GM06990 (cell line): ENCODE results near the gene NR1D1.
"Not testable (repeated sequence)": the region's sequence is repeated elsewhere in the genome, so short reads cannot be mapped to it uniquely, and the experiment has no call there.

ENCODE experiments used
- DNase-seq: peaks from one replicate; pipeline ENCODE4 v3.0.0-alpha.2; 2011; ENCODE audit not compliant: insufficient read length; ENCODE audit errors: extremely low read depth
- H3K27me3 ChIP-seq: replicated peaks from 2 replicates; pipeline ENCODE4 v1.6.0; 2011; ENCODE audit warnings: low read length; ENCODE audit not compliant: control insufficient read depth, insufficient read depth
- H3K36me3 ChIP-seq: 2 replicates; pipeline ENCODE4 v1.5.1; 2011; ENCODE audit warnings: low read length; ENCODE audit not compliant: control insufficient read depth, insufficient read depth
- H3K4me3 ChIP-seq: replicated peaks from 2 replicates; pipeline ENCODE4 v1.5.1; 2011; ENCODE audit warnings: low read depth, mild to moderate bottlenecking, control low read depth, low read length
- CTCF ChIP-seq: IDR thresholded peaks from 2 replicates; pipeline ENCODE4 v1.5.1; 2011; ENCODE audit warnings: low read length, control low read depth, mild to moderate bottlenecking, inconsistent platforms; ENCODE audit not compliant: insufficient read depth, poor library complexity, severe bottlenecking

Gene NR1D1

GRCh38 chr17:40100419-40100668 lies at the start of gene NR1D1:
NR1D1 (minus strand) TSS chr17:40100589; CDS start chr17:40100094, 495 bp downstream.
- H3K27me3 ChIP-seq = no peaks in the 10 kb centered on the region
- DNase-seq = no peak
- no peak for TF ChIP-seq CTCF
- H3K36me3 ChIP-seq = no peaks in the 10 kb centered on the region
- peak within 1 kb of the TSS; percentile 67 for H3K4me3 ChIP-seq

- Histone ChIP-seq H3K4me3 (no peak overlapping the region), H3K36me3 (peaks cover 11% of the 10 kb centered on the region), H3K27me3 (no peaks in the 10 kb centered on the region)
- TF ChIP-seq CTCF = no peak
- no peak for DNase-seq
Measured at GRCh38 chr17:40148527-40148926, 48.1 kb upstream of the NR1D1 start.

GRCh38 chr17:40145476-40145875 lies 45.1 kb upstream of the NR1D1 start:
- Histone ChIP-seq H3K36me3 (peaks cover 9% of the 10 kb centered on the region), H3K27me3 (no peaks in the 10 kb centered on the region), H3K4me3 (no peak overlapping the region)
- TF ChIP-seq CTCF = no peak
- DNase-seq = no peak

GRCh38 chr17:40143166-40143565 lies 42.8 kb upstream of the NR1D1 start:
- DNase-seq, H3K4me3 ChIP-seq, H3K27me3 ChIP-seq, H3K36me3 ChIP-seq: not testable (repeated sequence)

GRCh38 chr17:40139566-40140058 lies 39.2 kb upstream of the NR1D1 start:
- TF ChIP-seq CTCF = no peak
- H3K4me3 ChIP-seq = peak overlapping the region; percentile 85
- no peaks in the 10 kb centered on the region for H3K27me3 ChIP-seq
- H3K36me3 ChIP-seq = peaks cover 6% of the 10 kb centered on the region
- DNase-seq = no peak

GRCh38 chr17:40135817-40136216 lies 35.4 kb upstream of the NR1D1 start:
- Histone ChIP-seq H3K27me3 (no peaks in the 10 kb centered on the region), H3K36me3 (peaks cover 17% of the 10 kb centered on the region), H3K4me3 (no peak overlapping the region)
- no peak for TF ChIP-seq CTCF
- DNase-seq = no peak
